Activated naive CD4-positive, alpha-beta T cell treated with Interleukin-2 at 50 U/mL for 16 hours (primary cell): Measurements from ENCODE around the gene MCTP2.
"Not testable (repeated sequence)": the region's sequence is repeated elsewhere in the genome, so short reads cannot be mapped to it uniquely, and the experiment has no call there.

Source experiments
- DNase-seq: peaks from one replicate; pipeline ENCODE4 v3.0.0-alpha.2; 2020

MCTP2 gene

GRCh38 chr15:94237903-94238302, 6.5 kb downstream of the MCTP2 start:
- no peak for DNase-seq

GRCh38 chr15:94238539-94239118, 7.3 kb downstream of the MCTP2 start:
- no peak for DNase-seq

DNA sequence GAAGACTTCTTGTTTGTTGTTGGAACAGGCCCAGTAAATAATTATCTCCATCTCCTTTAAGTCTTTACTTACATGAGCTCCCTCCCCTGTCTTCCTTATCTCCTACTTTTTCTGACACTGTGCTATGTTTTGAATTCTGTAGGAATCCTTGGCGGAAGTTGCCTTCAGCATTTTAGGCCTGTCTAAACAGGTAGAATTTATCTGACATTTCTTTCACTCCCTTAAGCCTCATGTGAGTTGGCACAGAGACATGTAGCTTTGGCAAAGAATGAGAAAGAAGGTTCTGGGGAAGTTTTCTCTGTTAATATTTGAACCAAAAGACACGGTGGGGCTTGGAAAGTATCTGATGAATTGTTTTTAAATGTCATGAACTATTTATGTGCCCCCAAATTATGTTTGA, 8.1 kb downstream of the MCTP2 start:
- DNase-seq = no peak

- no peak for DNase-seq
These were observed 9.1 kb downstream of the MCTP2 start for GRCh38 chr15:94240480-94240879.

GRCh38 chr15:94242257-94242656, 10.9 kb downstream of the MCTP2 start:
- DNase-seq = no peak

DNA sequence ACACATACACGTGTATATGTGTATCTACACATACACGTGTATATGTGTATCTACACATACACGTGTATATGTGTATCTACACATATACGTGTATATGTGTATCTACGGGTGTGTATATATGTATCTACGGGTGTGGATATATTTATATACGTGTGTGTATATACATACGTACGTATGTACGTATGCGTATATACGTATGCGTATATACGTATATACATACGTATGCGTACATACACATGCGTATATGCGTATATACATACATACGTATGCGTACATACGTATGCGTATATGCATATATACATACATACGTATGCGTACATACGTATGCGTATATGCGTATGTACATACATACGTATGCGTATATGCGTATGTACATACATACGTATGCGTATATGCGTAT, 11.6 kb downstream of the MCTP2 start:
- not testable (repeated sequence) for DNase-seq

- DNase-seq = no peak
These were observed 12.1 kb downstream of the MCTP2 start for GRCh38 chr15:94243418-94243817.

GRCh38 chr15:94246016-94246415, 14.7 kb downstream of the MCTP2 start:
- no peak for DNase-seq

DNA sequence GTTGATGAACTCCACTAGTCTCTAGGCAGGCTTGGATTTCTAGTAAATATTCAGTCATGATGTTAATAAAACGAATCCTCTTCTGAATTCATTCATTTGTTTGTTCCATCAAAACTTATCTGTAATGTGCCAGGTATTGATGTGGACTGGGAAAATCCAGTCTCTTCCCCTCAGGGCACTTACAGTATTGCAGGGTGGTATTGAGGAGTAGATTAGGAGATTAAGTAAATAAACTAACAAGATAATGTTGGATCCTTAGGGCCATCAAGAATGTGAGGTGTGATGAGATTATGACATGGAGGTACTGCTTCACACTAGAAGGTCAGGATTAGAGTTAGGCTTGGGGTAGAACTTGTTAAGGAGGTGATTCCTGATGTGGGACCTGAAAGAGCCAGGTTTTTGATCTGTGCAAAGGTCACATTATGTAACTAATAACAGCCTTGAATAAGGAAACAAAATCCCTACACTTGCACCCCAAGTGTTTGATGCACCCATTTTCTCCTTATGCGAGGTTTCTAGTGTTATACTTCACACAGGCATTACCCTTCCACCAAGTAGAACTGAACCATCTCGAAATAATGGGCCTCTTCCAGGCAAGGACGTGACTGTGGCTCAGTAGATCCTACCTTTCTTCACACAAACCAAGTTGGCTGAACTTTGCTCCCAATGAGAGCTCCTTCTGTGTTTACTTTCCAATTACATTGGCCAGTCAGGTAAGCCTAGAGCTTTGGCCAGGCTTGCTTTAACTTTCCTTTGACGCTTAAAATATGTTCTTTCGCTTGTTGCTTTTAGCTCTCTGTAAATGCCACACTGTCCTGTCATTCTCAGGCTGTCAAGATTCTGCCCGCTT, 16.7 kb downstream of the MCTP2 start:
- DNase-seq = no peak

- DNase-seq = no peak
These were observed 19.4 kb downstream of the MCTP2 start for GRCh38 chr15:94250801-94251200.

- DNase-seq = no peak
These were observed 20.9 kb downstream of the MCTP2 start for GRCh38 chr15:94252223-94252766.

DNA sequence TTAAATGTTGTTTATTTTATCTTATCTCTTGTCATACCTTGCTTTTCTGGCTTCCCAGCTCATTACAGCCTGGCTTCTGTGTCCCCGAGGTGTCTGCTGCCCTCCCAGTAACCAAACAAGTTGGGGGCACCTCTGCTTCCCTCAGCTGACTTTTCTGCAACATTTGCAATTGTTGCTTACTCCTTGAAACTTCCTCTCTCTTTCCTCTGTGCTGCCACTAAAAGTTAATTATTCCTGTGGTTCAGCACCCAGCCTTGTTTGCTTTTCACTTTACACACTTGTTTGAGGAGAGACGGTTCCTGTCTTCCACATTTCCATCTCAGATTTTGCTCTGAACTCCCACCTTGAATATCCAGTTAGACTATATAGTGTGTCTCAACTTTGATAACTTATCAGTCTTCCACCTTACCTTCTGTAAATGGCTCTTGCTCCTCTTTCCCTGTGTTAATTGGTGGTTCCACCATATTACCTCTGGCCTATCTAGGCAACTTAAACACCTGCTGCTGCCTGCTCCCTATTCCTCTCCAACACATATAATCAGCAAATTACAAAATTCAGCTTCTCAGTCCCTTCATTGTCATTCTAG, 21.6 kb downstream of the MCTP2 start:
- DNase-seq = no peak

- DNase-seq = no peak
These were observed 22.4 kb downstream of the MCTP2 start for GRCh38 chr15:94253742-94254141.

- DNase-seq = no peak
These were observed 24.2 kb downstream of the MCTP2 start for GRCh38 chr15:94255540-94255939.

DNA sequence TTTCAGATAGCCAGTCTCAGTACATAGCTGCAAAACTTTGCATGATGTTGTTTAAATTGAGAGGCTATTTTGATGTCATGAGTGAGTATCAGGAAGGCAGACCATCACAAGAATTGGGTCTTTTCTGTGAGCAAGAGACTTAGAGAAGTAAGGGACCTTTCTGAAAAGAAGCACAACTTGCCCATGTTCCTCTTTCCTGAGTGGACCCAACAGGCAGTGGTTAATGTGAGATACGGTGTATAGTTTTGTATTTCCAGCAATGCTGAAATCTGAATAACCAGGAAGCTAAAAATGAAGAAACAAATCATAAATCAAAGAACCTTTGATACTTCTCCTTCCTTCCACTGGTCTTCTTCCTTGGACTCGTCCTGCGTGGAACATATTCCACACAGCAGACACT, 25.1 kb downstream of the MCTP2 start:
- DNase-seq = no peak

GRCh38 chr15:94257776-94258175, 26.4 kb downstream of the MCTP2 start:
- not testable (repeated sequence) for DNase-seq

- DNase-seq = no peak
These were observed 26.9 kb downstream of the MCTP2 start for GRCh38 chr15:94258246-94258645.

- DNase-seq = no peak
These were observed 27.9 kb downstream of the MCTP2 start for GRCh38 chr15:94259121-94259751.

GRCh38 chr15:94259863-94260262, 28.5 kb downstream of the MCTP2 start:
- DNase-seq = no peak

GRCh38 chr15:94262201-94262600, 30.8 kb downstream of the MCTP2 start:
- DNase-seq = no peak

GRCh38 chr15:94263341-94264273, 32.2 kb downstream of the MCTP2 start:
- DNase-seq = no peak

GRCh38 chr15:94265009-94265408, 33.6 kb downstream of the MCTP2 start:
- no peak for DNase-seq
